HepG2 (cell line): ENCODE results near the gene UNC5A. TPM values are rescaled to one million over a fixed set of nuclear protein-coding genes. Genes with fewer than 3 reads are reported as not detected.

ENCODE experiments used
- ATAC-seq: fragments of 200-7000 bp; cut with Tn5 transposase; 3 replicates; pipeline ENCODE4 v1.9.1; 2020; ENCODE audit warnings: mild to moderate bottlenecking, moderate library complexity
- BruUV-seq: library from RNA; stranded (reverse); fragments of 400-500 nt; replicated peaks from 2 replicates; lab custom pipeline; 2021; lab: Mats Ljungman, UMichigan
- CTCF ChIA-PET: fragments of 300-600 bp; formaldehyde crosslinking; extraction: SDS; loops from one replicate; lab custom pipeline; 2021; ENCODE audit warnings: low total read pairs, inconsistent platforms, low intra/inter-chr PET ratio; lab: Yijun Ruan, JAX
- POLR2A ChIA-PET: fragments of 350-600 bp; sonication (Branson Sonifier 250); formaldehyde crosslinking; loops from one replicate; lab custom pipeline; 2020; ENCODE audit warnings: antibody characterized with exemption, inconsistent platforms; lab: Yijun Ruan, JAX
- DNase-seq: peaks from one replicate; pipeline ENCODE4 v3.0.0-alpha.2; 2015; ENCODE audit warnings: low spot score
- FAIRE-seq: peaks from 3 replicates; lab custom pipeline; 2011; peaks lifted over from hg19 to GRCh38; lab: Jason Lieb, UNC
- H2AFZ ChIP-seq: one replicate; pipeline ENCODE4 v1.6.1; 2011; ENCODE audit warnings: low read length, inconsistent platforms
- H3K27ac ChIP-seq: fragments of 300-600 bp; 3 replicates; pipeline ENCODE4 v1.8.0; 2011; ENCODE audit warnings: mixed run types, mild to moderate bottlenecking, mixed read lengths, low read length, inconsistent platforms; ENCODE audit not compliant: insufficient read depth; ENCODE audit errors: extremely low read length
- H3K27me3 ChIP-seq, 2 experiments: fragments of 200-600 bp in 1 of 2; 2 replicates in 1 of 2; 3 replicates in 1 of 2; pipeline versions ENCODE4 v1.6.0 to v1.8.0; 2011; ENCODE audit warnings: low read length in 2 of 2, mild to moderate bottlenecking in 2 of 2, moderate library complexity in 2 of 2, inconsistent platforms in 1 of 2; ENCODE audit not compliant: insufficient read depth in 2 of 2, control insufficient read depth in 1 of 2
- H3K36me3 ChIP-seq, 2 experiments: fragments of 200-600 bp in 1 of 2; replicated peaks in 1 of 2; 2 replicates in 1 of 2; 3 replicates in 1 of 2; pipeline versions ENCODE4 v1.5.1 to v1.8.0; 2011; ENCODE audit warnings: low read length in 2 of 2, inconsistent platforms in 1 of 2; ENCODE audit not compliant: insufficient read depth in 2 of 2, control insufficient read depth in 1 of 2
- H3K4me1 ChIP-seq: 2 replicates; pipeline ENCODE4 v1.5.1; 2012; ENCODE audit warnings: low read length, inconsistent platforms; ENCODE audit not compliant: insufficient read depth
- H3K4me2 ChIP-seq: 2 replicates; pipeline ENCODE4 v1.6.0; 2011; ENCODE audit warnings: low read depth, low read length, inconsistent platforms
- H3K4me3 ChIP-seq, 3 experiments: fragments of 200-600 bp in 1 of 3; sonication (generic), shearing (Covaris generic) in 1 of 3; replicated peaks in 1 of 3; 2 replicates each; pipeline ENCODE4 v1.5.1; 2011 to 2016; ENCODE audit warnings: low read length in 3 of 3, inconsistent platforms in 2 of 3, low read depth in 2 of 3, mild to moderate bottlenecking in 2 of 3, control low read depth in 1 of 3, mixed read lengths in 1 of 3; ENCODE audit not compliant: insufficient read depth in 1 of 3
- H3K79me2 ChIP-seq: one replicate; pipeline ENCODE4 v1.6.1; 2011; ENCODE audit warnings: low read length, inconsistent platforms; ENCODE audit not compliant: insufficient read depth
- H3K9ac ChIP-seq: 2 replicates; pipeline ENCODE4 v1.6.0; 2011; ENCODE audit warnings: mild to moderate bottlenecking, low read depth, low read length, inconsistent platforms; ENCODE audit not compliant: insufficient read depth
- H3K9me3 ChIP-seq: 2 replicates; pipeline ENCODE4 v1.5.1; 2012; ENCODE audit warnings: mild to moderate bottlenecking, low read length
- H4K20me1 ChIP-seq: 2 replicates; pipeline ENCODE4 v1.6.0; 2011; ENCODE audit warnings: inconsistent platforms, mild to moderate bottlenecking, low read length, moderate library complexity; ENCODE audit not compliant: insufficient read depth
- DNMT3B ChIP-seq: conservative IDR thresholded peaks from 2 replicates; pipeline ENCODE4 v1.6.1; 2016; ENCODE audit warnings: missing biosample characterization, control low read depth
- DR1 ChIP-seq: sonication (generic); formaldehyde crosslinking; IDR thresholded peaks from 2 replicates; pipeline ENCODE4 v1.8.0; 2021; ENCODE audit warnings: mild to moderate bottlenecking, missing genetic modification reagents, inconsistent platforms
- HMGA1 ChIP-seq: sonication (generic); formaldehyde crosslinking; conservative IDR thresholded peaks from 2 replicates; pipeline ENCODE4 v1.4.0; 2020; ENCODE audit warnings: missing genetic modification reagents
- IKZF4 ChIP-seq: sonication (generic); formaldehyde crosslinking; IDR thresholded peaks from 2 replicates; pipeline ENCODE4 v1.5.1; 2020; ENCODE audit warnings: borderline replicate concordance, mild to moderate bottlenecking, low read depth, missing genetic modification reagents; ENCODE audit errors: not compliant biosample characterization
- XBP1 ChIP-seq: sonication (generic); formaldehyde crosslinking; IDR thresholded peaks from 2 replicates; pipeline ENCODE4 v1.5.0; 2020; ENCODE audit warnings: missing genetic modification reagents
- ZNF354B ChIP-seq: sonication (generic); formaldehyde crosslinking; IDR thresholded peaks from 2 replicates; pipeline ENCODE4 v1.8.0; 2022; ENCODE audit warnings: mild to moderate bottlenecking, missing genetic modification reagents
- ZNF44 ChIP-seq: sonication (generic); formaldehyde crosslinking; IDR thresholded peaks from 2 replicates; pipeline ENCODE4 v1.5.1; 2020; ENCODE audit warnings: mild to moderate bottlenecking, missing genetic modification reagents
- ZNF788 ChIP-seq: sonication (generic); formaldehyde crosslinking; IDR thresholded peaks from 2 replicates; pipeline ENCODE4 v1.5.0; 2020; ENCODE audit warnings: mild to moderate bottlenecking, missing genetic modification reagents, borderline replicate concordance
- ZSCAN20 ChIP-seq: sonication (generic); formaldehyde crosslinking; IDR thresholded peaks from 2 replicates; pipeline ENCODE4 v1.4.0; 2020; ENCODE audit warnings: missing genetic modification reagents, mild to moderate bottlenecking, borderline replicate concordance
- WGBS: methylation state at CpG from one replicate; pipeline ENCODE4 v1.1.6; 2017; ENCODE audit warnings: low lambda C conversion rate; 5-methylcytosine and 5-hydroxymethylcytosine counted together
- in situ Hi-C: cut with HindIII; loops from 2 replicates; pipeline ENCODE4 v1.10.0; 2017; ENCODE audit warnings: low pct_unique_long_range_greater_than_20kb; ENCODE audit not compliant: extremely low pct_ligation_motif_present
- intact Hi-C: fragments of 100-400 bp; cut with micrococcal nuclease; formaldehyde crosslinking; loops from one replicate; pipeline ENCODE4 v1.10.0; 2022; ENCODE audit not compliant: unreplicated experiment
- polyA plus RNA-seq, 8 experiments: library from polyadenylated mRNA; depleted of rRNA in 3 of 8; stranded (reverse) in 7 of 8; unstranded in 1 of 8; fragments of >200 nt; fragmentation: Illumina TruSeq in 4 of 8; extraction: Trizol in 4 of 8; gene quantifications; 2 replicates each; pipeline versions ENCODE4 v1.2.1 to v1.2.3, GENCODE V29; 2011 to 2016; ENCODE audit warnings: low read depth in 4 of 8, missing spikeins in 1 of 8, mixed read lengths in 1 of 8; ENCODE audit not compliant: insufficient read depth in 1 of 8
- total RNA-seq, 5 experiments: library from RNA; depleted of rRNA; stranded (reverse); fragments of >200 nt; fragmentation: Illumina TruSeq; extraction: Trizol; gene quantifications; 2 replicates each; pipeline ENCODE4 v1.2.3, GENCODE V29; 2016; ENCODE audit warnings: low read depth in 1 of 5
- TF ChIP-seq, protein P1 (sequence below): sonication (generic); formaldehyde crosslinking; IDR thresholded peaks from 2 replicates; pipeline ENCODE4 v1.4.0; 2020; ENCODE audit warnings: missing genetic modification reagents, mild to moderate bottlenecking, borderline replicate concordance

Gene UNC5A
- total and polyA plus RNA-seq, 2 of the 13 experiments (the other 11 are each of a cell fraction or from before 2014, with no cell fraction given) = not detected

- no peak for TF ChIP-seq IKZF4
- TF ChIP-seq ZNF44 (CRISPR knock-in tag) = no peak
- no peak for TF ChIP-seq HMGA1 (CRISPR knock-in tag)
- TF ChIP-seq DNMT3B (CRISPR knock-in tag) = no peak
- TF ChIP-seq, protein P1, sequence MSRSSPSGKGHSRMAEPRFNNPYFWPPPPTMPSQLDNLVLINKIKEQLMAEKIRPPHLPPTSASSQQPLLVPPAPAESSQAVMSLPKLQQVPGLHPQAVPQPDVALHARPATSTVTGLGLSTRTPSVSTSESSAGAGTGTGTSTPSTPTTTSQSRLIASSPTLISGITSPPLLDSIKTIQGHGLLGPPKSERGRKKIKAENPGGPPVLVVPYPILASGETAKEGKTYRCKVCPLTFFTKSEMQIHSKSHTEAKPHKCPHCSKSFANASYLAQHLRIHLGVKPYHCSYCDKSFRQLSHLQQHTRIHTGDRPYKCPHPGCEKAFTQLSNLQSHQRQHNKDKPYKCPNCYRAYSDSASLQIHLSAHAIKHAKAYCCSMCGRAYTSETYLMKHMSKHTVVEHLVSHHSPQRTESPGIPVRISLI = no peak
- TF ChIP-seq ZSCAN20 (CRISPR knock-in tag) = no peak
- no peak for TF ChIP-seq ZNF354B (CRISPR knock-in tag)
- no peak for TF ChIP-seq ZNF788
- no peak for TF ChIP-seq DR1 (CRISPR knock-in tag)
- TF ChIP-seq XBP1 = no peak
- Histone ChIP-seq H4K20me1 (no peaks in the 10 kb centered on the region), H3K9ac (no peak overlapping the region), H2AFZ (no peak overlapping the region), H3K9me3 (no peaks in the 10 kb centered on the region), H3K79me2 (no peaks in the 10 kb centered on the region), H3K36me3 (no peaks in the 10 kb centered on the region), H3K27me3 (peaks cover 32 to 84% of the 10 kb centered on the region in 2 experiments; a peak in 4 of 5 replicates), H3K27ac (no peak overlapping the region), H3K4me1 (no peaks in the 10 kb centered on the region), H3K4me3 (no peak overlapping the region), H3K4me2 (no peak overlapping the region)
- intact Hi-C loops = no loop called here
- 8% methylated on average over 3 of the region's 11 CpGs for WGBS
- ATAC-seq (no peak), DNase-seq (no peak), FAIRE-seq (no peak)
- BruUV-seq = no TSS peak
- in situ Hi-C loops = no loop called here
- CTCF ChIA-PET = no interaction called here
- POLR2A ChIA-PET = no interaction called here
Measured at GRCh38 chr5:176860381-176860780, 50.0 kb downstream of the UNC5A start.
